Parathyroid adenoma (tissue), 2 donors: Measurements from ENCODE around the gene KNDC1.
A peak's percentile ranks its signal among the peaks of the same experiment; 100 is the strongest.

Source experiments
- H2AFZ ChIP-seq: fragments of 300-600 bp; sonication (generic); one replicate; pipeline ENCODE4 v1.7.0; 2017; ENCODE audit warnings: antibody characterized with exemption, mild to moderate bottlenecking
- H3K27ac ChIP-seq: fragments of 300-600 bp; sonication (generic); one replicate; pipeline ENCODE4 v1.7.0; 2017
- H3K27me3 ChIP-seq: fragments of 300-600 bp; sonication (generic); one replicate; pipeline ENCODE4 v1.7.0; 2017; ENCODE audit warnings: low read length; ENCODE audit not compliant: control insufficient read depth, insufficient read depth
- H3K36me3 ChIP-seq: fragments of 300-600 bp; sonication (generic); one replicate; pipeline ENCODE4 v1.7.0; 2017; ENCODE audit warnings: low read length; ENCODE audit not compliant: control insufficient read depth, insufficient read depth
- H3K4me1 ChIP-seq: fragments of 300-600 bp; sonication (generic); one replicate; pipeline ENCODE4 v1.7.0; 2017; ENCODE audit warnings: control low read depth
- H3K4me2 ChIP-seq: fragments of 300-600 bp; sonication (generic); one replicate; pipeline ENCODE4 v1.7.0; 2017; ENCODE audit warnings: low read length
- H3K4me3 ChIP-seq: fragments of 300-600 bp; sonication (generic); one replicate; pipeline ENCODE4 v1.7.0; 2017; ENCODE audit warnings: low read depth, low read length
- H3K79me2 ChIP-seq: fragments of 300-600 bp; sonication (generic); one replicate; pipeline ENCODE4 v1.7.0; 2017; ENCODE audit warnings: control low read depth
- H3K9ac ChIP-seq: fragments of 300-600 bp; sonication (generic); one replicate; pipeline ENCODE4 v1.7.0; 2017; ENCODE audit warnings: mild to moderate bottlenecking
- H3K9me3 ChIP-seq: fragments of 300-600 bp; sonication (generic); one replicate; pipeline ENCODE4 v1.7.0; 2017; ENCODE audit warnings: low read length; ENCODE audit not compliant: control insufficient read depth
- CTCF ChIP-seq: fragments of 300-600 bp; sonication (generic); IDR thresholded peaks from one replicate; pipeline ENCODE4 v1.7.0; 2017; ENCODE audit warnings: antibody characterized with exemption, mild to moderate bottlenecking
- donor health status: primary hyperparathyroidism.

KNDC1 gene

GRCh38 chr10:133159611-133159949 is 439 bp upstream of the KNDC1 start:
- no peak overlapping the region for H3K4me3 ChIP-seq
- H3K9ac ChIP-seq = no peak overlapping the region
- H3K27ac ChIP-seq = peak overlapping the region; percentile 81
- peaks cover 19% of the 10 kb centered on the region for H3K79me2 ChIP-seq
- H3K36me3 ChIP-seq = no peaks in the 10 kb centered on the region
- TF ChIP-seq CTCF = no peak
- no peaks in the 10 kb centered on the region for H3K9me3 ChIP-seq
- H3K27me3 ChIP-seq = no peaks in the 10 kb centered on the region
- peak overlapping the region; percentile 96 for H2AFZ ChIP-seq
- H3K4me2 ChIP-seq = peak overlapping the region; percentile 37
- peaks cover 6% of the 10 kb centered on the region for H3K4me1 ChIP-seq

DNA sequence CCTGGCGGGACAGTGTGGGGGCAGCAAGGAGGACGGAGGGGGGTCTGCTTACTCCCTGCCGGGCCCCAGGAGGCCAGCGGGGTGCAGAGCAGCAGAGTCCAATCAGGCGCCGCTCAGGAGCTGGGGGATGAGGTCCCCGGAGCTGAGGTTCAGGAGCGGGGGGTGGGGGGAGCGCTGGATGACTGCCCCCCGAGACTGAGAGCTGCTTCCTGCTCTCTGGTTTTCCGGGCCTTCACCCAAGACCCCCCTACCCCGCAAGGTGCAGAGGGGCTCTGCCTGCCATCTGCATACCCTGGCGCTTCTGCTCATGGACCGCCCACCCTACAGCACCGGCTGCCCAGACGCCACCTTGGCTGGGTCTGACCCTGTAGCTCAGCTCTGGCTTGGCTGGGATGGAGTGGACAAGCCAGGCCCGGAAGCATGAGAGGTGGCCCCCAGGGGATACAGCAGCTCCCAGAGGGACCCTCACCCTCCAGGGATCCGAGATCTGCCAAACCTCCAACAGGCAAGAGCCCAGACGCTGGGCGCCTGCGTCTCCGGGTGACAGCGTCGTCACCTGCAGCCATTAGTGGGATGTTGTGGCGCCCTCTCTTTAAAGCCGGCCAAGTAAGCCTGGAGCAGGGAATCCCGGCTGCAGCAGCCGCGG is 930 bp downstream of the KNDC1 start:
- H3K27ac ChIP-seq = no peak overlapping the region
- peak overlapping the region; percentile 76 for H2AFZ ChIP-seq
- no peak overlapping the region for H3K9ac ChIP-seq
- peaks cover 22% of the 10 kb centered on the region for H3K79me2 ChIP-seq
- H3K4me3 ChIP-seq = peak overlapping the region; percentile 68
- no peaks in the 10 kb centered on the region for H3K27me3 ChIP-seq
- TF ChIP-seq CTCF = no peak
- H3K4me2 ChIP-seq = peak overlapping the region; percentile 91
- no peaks in the 10 kb centered on the region for H3K36me3 ChIP-seq
- H3K4me1 ChIP-seq = peaks cover 6% of the 10 kb centered on the region
- no peaks in the 10 kb centered on the region for H3K9me3 ChIP-seq

DNA sequence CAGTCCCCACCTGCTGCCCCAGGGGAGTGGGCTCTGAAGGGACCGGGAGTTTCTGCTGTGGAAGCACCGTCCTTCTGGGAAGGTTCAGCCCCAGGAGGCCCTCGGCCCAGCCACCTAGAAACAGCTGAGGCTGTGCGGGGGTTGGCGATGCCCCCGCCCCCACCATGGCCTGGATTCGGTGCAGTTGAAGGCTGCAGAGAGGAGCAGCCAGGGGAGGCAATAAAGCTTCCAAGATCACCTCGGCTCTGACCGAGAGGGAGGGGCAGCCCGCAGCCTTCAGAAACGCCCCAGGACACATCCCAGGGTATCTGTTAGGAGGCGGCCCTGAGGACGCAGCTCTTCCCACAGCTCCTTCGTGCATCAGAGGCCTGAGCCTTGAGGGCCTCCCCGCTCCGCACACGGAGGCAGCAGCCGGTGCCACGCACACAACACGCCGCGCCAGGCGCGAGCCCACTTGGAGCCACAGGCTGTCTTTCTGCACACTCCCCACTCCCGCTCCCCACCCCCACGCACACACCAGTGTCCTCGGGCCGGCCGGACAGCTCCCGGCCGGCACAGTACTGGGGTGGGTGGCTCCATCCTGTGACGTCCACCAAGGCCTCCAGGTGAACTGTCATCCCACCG is 1.6 kb downstream of the KNDC1 start:
- no peak for TF ChIP-seq CTCF
- Histone ChIP-seq H3K9ac (no peak overlapping the region), H3K27me3 (no peaks in the 10 kb centered on the region), H3K4me2 (no peak overlapping the region), H3K4me3 (no peak overlapping the region), H2AFZ (peak overlapping the region; percentile 76), H3K79me2 (peaks cover 22% of the 10 kb centered on the region), H3K36me3 (no peaks in the 10 kb centered on the region), H3K4me1 (peaks cover 6% of the 10 kb centered on the region), H3K27ac (no peak overlapping the region), H3K9me3 (no peaks in the 10 kb centered on the region)

DNA sequence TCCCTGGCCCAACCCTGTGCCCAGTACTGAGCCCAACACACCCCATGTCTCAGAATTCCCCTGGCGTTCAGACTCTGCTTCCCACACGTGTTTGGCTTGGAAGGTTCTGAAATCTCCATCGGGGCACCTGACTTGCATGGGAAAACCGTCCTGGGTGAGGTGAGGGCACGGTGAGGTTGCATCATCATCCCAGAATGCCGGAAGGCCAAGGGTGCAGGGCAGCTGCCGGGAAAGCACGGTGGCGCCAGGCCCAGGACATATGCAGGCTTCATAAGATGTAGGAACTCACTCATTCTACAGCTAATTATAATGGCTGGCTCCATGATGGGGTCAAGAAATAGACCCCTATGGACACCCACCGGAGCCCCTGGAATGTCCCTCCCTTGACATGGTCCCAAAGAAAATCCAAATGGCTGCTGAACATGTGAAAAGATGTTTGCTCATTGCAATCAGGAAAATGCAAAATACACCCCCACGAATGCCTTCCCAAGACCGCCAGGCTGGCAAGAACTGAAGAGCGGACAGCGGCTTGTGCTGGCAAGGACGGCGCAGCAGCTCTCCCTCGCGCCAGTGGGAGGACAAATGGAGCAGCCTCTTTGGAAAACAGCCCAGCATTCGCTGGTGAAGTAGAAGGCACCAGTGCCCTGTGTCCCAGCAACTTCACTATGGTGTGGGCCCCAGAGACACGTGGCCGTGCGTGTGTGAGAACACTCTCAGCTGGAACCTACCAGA is 2.3 kb downstream of the KNDC1 start:
- Histone ChIP-seq H3K27me3 (no peaks in the 10 kb centered on the region), H3K4me3 (no peak overlapping the region)

More for the DNA sequence above, 2.3 kb downstream of the KNDC1 start:
- TF ChIP-seq CTCF = no peak
- Histone ChIP-seq H3K4me1 (peaks cover 6% of the 10 kb centered on the region), H3K9ac (no peak overlapping the region), H3K79me2 (peaks cover 22% of the 10 kb centered on the region), H3K9me3 (no peaks in the 10 kb centered on the region), H3K36me3 (no peaks in the 10 kb centered on the region), H2AFZ (no peak overlapping the region), H3K4me2 (no peak overlapping the region), H3K27ac (no peak overlapping the region)
